Ascending aorta (tissue), 2 donors: ENCODE measurements around the gene SLC25A21. TPM values are rescaled to one million over a fixed set of nuclear protein-coding genes. Genes with fewer than 3 reads are reported as not detected.

Experiments used
- DNase-seq, 2 donors: peaks; one replicate each; pipeline ENCODE4 v3.0.0-alpha.2; 2019; ENCODE audit warnings: low spot score in 2 of 2
- H3K27ac ChIP-seq, 2 donors: fragments of 200-600 bp; sonication (generic); one replicate each; pipeline ENCODE4 v1.5.1; 2016 to 2017; ENCODE audit warnings: mild to moderate bottlenecking in 1 of 2
- H3K27me3 ChIP-seq: fragments of 200-600 bp; sonication (generic); one replicate; pipeline ENCODE4 v1.5.1; 2017
- H3K36me3 ChIP-seq, 2 donors: fragments of 200-600 bp; sonication (generic); one replicate each; pipeline ENCODE4 v1.5.1; 2016
- H3K4me1 ChIP-seq, 2 donors: fragments of 200-600 bp; sonication (generic); one replicate each; pipeline ENCODE4 v1.5.1; 2016 to 2017; ENCODE audit warnings: mild to moderate bottlenecking in 1 of 2
- H3K4me3 ChIP-seq, 2 donors: fragments of 200-600 bp; sonication (generic); one replicate each; pipeline ENCODE4 v1.5.1; 2016 to 2017; ENCODE audit warnings: mild to moderate bottlenecking in 1 of 2
- H3K9me3 ChIP-seq, 2 donors: fragments of 200-600 bp; sonication (generic); one replicate each; pipeline ENCODE4 v1.5.1; 2016
- CTCF ChIP-seq, 3 experiments: fragments of 200-600 bp in 2 of 3; fragments of 450-650 bp in 1 of 3; sonication (generic) in 2 of 3; IDR thresholded peaks; one replicate each; pipeline ENCODE4 v1.5.1; 2016 to 2019; ENCODE audit warnings: antibody characterized with exemption in 3 of 3, mild to moderate bottlenecking in 1 of 3, moderate library complexity in 1 of 3
- intact Hi-C: fragments of 100-400 bp; cut with DNase I; formaldehyde crosslinking; loops from one replicate; pipeline ENCODE4 v1.15.1; 2023
- total RNA-seq: library from RNA; depleted of rRNA; stranded (reverse); fragments of >200 nt; gene quantifications from one replicate; pipeline ENCODE4 v1.1.0, GENCODE V29; 2016

The SLC25A21 gene
- total RNA-seq, 1 donor from 2014 or later = not detected

- no peak for TF ChIP-seq CTCF (IDR thresholded peaks at IDR 0.05)
- intact Hi-C loops = loop anchor here (10.0 kb wide), 1 partner anchor 939 kb away; the partner anchor contains the start of genes FOXA1 and TTC6
- DNase-seq = no peak
- Histone ChIP-seq H3K4me3 (peak overlapping the region in 1 of 2 donors; percentile 42), H3K9me3 (no peaks in the 10 kb centered on the region), H3K27me3 (peaks cover 44% of the 10 kb centered on the region), H3K36me3 (no peaks in the 10 kb centered on the region), H3K4me1 (peaks cover 0 to 6% of the 10 kb centered on the region in 2 donors), H3K27ac (no peak overlapping the region)
Measured at GRCh38 chr14:36655571-36655962, 516.8 kb downstream of the SLC25A21 start.

GRCh38 chr14:36654794-36655381 lies 517.5 kb downstream of the SLC25A21 start:
- Histone ChIP-seq H3K4me1 (peaks cover 0 to 6% of the 10 kb centered on the region in 2 donors), H3K27ac (no peak overlapping the region)

GRCh38 chr14:36653962-36654793 lies 518.2 kb downstream of the SLC25A21 start:
- intact Hi-C loops = loop anchor here (10.0 kb wide), 1 partner anchor 941 kb away; the partner anchor contains the start of genes FOXA1 and TTC6

More at GRCh38 chr14:36654794-36655381, 517.5 kb downstream of the SLC25A21 start:
- Histone ChIP-seq H3K27me3 (peaks cover 44% of the 10 kb centered on the region), H3K36me3 (no peaks in the 10 kb centered on the region), H3K4me3 (no peak overlapping the region), H3K9me3 (no peaks in the 10 kb centered on the region)
- DNase-seq = no peak
- no peak for TF ChIP-seq CTCF (IDR thresholded peaks at IDR 0.05)
- intact Hi-C loops = loop anchor here (10.0 kb wide), 1 partner anchor 940 kb away; the partner anchor contains the start of genes FOXA1 and TTC6

GRCh38 chr14:36653413-36653812 lies 519.0 kb downstream of the SLC25A21 start:
- H3K4me3 ChIP-seq = no peak overlapping the region

More at GRCh38 chr14:36653962-36654793, 518.2 kb downstream of the SLC25A21 start:
- H3K9me3 ChIP-seq = no peaks in the 10 kb centered on the region
- H3K36me3 ChIP-seq = no peaks in the 10 kb centered on the region
- H3K4me1 ChIP-seq = peaks cover 0 to 6% of the 10 kb centered on the region in 2 donors
- no peak overlapping the region for H3K27ac ChIP-seq
- H3K27me3 ChIP-seq = peaks cover 44% of the 10 kb centered on the region
- TF ChIP-seq CTCF (IDR thresholded peaks at IDR 0.05) = no peak
- no peak for DNase-seq
- no peak overlapping the region for H3K4me3 ChIP-seq

More at GRCh38 chr14:36653413-36653812, 519.0 kb downstream of the SLC25A21 start:
- peaks cover 44% of the 10 kb centered on the region for H3K27me3 ChIP-seq
- H3K27ac ChIP-seq = no peak overlapping the region
- H3K4me1 ChIP-seq = peaks cover 0 to 7% of the 10 kb centered on the region in 2 donors
- DNase-seq = no peak
- intact Hi-C loops = loop anchor here (10.0 kb wide), 1 partner anchor 941 kb away; the partner anchor contains the start of genes FOXA1 and TTC6
- no peaks in the 10 kb centered on the region for H3K36me3 ChIP-seq
- no peaks in the 10 kb centered on the region for H3K9me3 ChIP-seq
- no peak for TF ChIP-seq CTCF (IDR thresholded peaks at IDR 0.05)
